Osteoblast (primary cell): ENCODE results near the gene SLC16A2. TPM values are rescaled to one million over a fixed set of nuclear protein-coding genes. Genes with fewer than 3 reads are reported as not detected.
A peak's percentile ranks its signal among the peaks of the same experiment; 100 is the strongest.

Source experiments
- DNase-seq: peaks from one replicate; pipeline ENCODE4 v3.0.0; 2011; ENCODE audit warnings: low spot score, mixed read lengths; ENCODE audit not compliant: insufficient read length; ENCODE audit errors: missing footprints
- H2AFZ ChIP-seq: 2 replicates; pipeline ENCODE4 v1.6.0; 2011; ENCODE audit warnings: mild to moderate bottlenecking, low read length
- H3K27ac ChIP-seq: 2 replicates; pipeline ENCODE4 v1.5.1; 2011; ENCODE audit warnings: mild to moderate bottlenecking, low read depth, low read length, moderate library complexity
- H3K27me3 ChIP-seq: 2 replicates; pipeline ENCODE4 v1.6.0; 2012; ENCODE audit warnings: mild to moderate bottlenecking, control low read depth, inconsistent platforms, low read length, moderate library complexity; ENCODE audit not compliant: insufficient read depth
- H3K36me3 ChIP-seq: 2 replicates; pipeline ENCODE4 v1.5.1; 2011; ENCODE audit warnings: mild to moderate bottlenecking, low read length, control low read depth, moderate library complexity; ENCODE audit not compliant: insufficient read depth
- H3K4me1 ChIP-seq: 2 replicates; pipeline ENCODE4 v1.5.1; 2011; ENCODE audit warnings: mild to moderate bottlenecking, low read length, control low read depth, moderate library complexity; ENCODE audit not compliant: insufficient read depth
- H3K4me2 ChIP-seq: 2 replicates; pipeline ENCODE4 v1.6.0; 2011; ENCODE audit warnings: mild to moderate bottlenecking, low read length; ENCODE audit not compliant: insufficient read depth
- H3K4me3 ChIP-seq: fragments of 200-600 bp; sonication (generic); 3 replicates; pipeline ENCODE4 v1.5.1; 2012; ENCODE audit warnings: mild to moderate bottlenecking, low read length, inconsistent platforms; ENCODE audit not compliant: insufficient read depth
- H3K79me2 ChIP-seq: 2 replicates; pipeline ENCODE4 v1.6.0; 2012; ENCODE audit warnings: mild to moderate bottlenecking, low read length, control low read depth, inconsistent platforms; ENCODE audit not compliant: insufficient read depth
- H3K9me3 ChIP-seq: 2 replicates; pipeline ENCODE4 v1.5.1; 2011; ENCODE audit warnings: low read depth, low read length, control low read depth
- H4K20me1 ChIP-seq: 2 replicates; pipeline ENCODE4 v1.6.0; 2012; ENCODE audit warnings: mild to moderate bottlenecking, low read length, control low read depth; ENCODE audit not compliant: insufficient read depth
- total RNA-seq: library from RNA; depleted of rRNA; stranded (reverse); fragments of >200 nt; gene quantifications from 2 replicates; pipeline ENCODE4 v1.2.3, GENCODE V29; 2012
- TF ChIP-seq, protein P1 (sequence below): IDR thresholded peaks from 2 replicates; pipeline ENCODE4 v1.5.1; 2011; ENCODE audit warnings: mild to moderate bottlenecking, low read depth, low read length, moderate library complexity; ENCODE audit errors: extremely low read depth

The SLC16A2 gene
- total RNA-seq, 1 donor: 11.6 TPM

DNA sequence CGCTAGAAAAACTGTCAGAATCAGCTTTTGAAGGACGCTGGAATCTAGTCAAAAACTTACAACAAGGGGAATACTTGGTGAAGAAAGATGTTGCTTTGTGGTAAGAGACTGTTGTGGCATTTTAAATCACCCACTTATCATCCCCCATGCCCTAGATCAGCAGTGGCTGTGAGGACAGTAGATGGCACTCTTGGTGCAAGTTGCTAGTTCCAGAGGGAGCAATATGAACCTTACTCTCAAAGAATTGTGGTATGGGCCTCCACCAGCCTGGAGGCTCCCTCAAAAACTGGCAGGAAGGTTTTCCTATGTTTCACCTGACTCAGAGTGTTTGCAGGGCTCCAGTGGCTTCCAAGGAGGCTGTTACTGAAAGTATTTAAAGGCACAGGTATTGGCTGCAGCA is 37.7 kb upstream of the SLC16A2 start:
- Histone ChIP-seq H3K4me2 (no peak overlapping the region), H3K4me1 (no peaks in the 10 kb centered on the region), H3K79me2 (no peaks in the 10 kb centered on the region), H3K27me3 (peaks cover 3% of the 10 kb centered on the region), H2AFZ (no peak overlapping the region), H4K20me1 (no peaks in the 10 kb centered on the region), H3K9me3 (no peaks in the 10 kb centered on the region), H3K4me3 (no peak overlapping the region), H3K36me3 (no peaks in the 10 kb centered on the region), H3K27ac (no peak overlapping the region)
- TF ChIP-seq, protein P1, sequence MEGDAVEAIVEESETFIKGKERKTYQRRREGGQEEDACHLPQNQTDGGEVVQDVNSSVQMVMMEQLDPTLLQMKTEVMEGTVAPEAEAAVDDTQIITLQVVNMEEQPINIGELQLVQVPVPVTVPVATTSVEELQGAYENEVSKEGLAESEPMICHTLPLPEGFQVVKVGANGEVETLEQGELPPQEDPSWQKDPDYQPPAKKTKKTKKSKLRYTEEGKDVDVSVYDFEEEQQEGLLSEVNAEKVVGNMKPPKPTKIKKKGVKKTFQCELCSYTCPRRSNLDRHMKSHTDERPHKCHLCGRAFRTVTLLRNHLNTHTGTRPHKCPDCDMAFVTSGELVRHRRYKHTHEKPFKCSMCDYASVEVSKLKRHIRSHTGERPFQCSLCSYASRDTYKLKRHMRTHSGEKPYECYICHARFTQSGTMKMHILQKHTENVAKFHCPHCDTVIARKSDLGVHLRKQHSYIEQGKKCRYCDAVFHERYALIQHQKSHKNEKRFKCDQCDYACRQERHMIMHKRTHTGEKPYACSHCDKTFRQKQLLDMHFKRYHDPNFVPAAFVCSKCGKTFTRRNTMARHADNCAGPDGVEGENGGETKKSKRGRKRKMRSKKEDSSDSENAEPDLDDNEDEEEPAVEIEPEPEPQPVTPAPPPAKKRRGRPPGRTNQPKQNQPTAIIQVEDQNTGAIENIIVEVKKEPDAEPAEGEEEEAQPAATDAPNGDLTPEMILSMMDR: peak; percentile 64
- peak; percentile 26 for DNase-seq

- no peak for DNase-seq
These were observed 32.1 kb upstream of the SLC16A2 start for GRCh38 chrX:74389016-74389722.

DNA sequence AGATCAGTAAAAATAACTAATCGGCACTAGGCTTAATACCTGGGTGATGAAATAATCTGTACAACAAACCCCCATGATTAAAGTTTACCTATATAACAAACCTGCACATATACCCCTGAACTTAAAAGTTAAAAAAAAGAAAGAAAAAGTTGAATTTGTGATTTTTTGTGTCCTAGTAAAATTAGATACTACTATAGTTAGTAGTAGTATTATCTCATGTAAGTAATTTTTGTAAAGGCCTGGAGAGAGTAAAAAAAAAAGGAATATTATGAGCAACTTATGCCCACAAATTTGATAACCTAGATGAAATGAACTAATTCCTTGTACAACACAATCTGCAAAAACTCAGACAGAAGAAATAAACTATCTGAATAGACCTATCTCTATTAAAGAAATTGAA is 25.7 kb upstream of the SLC16A2 start:
- no peak overlapping the region for H3K4me3 ChIP-seq
- H3K36me3 ChIP-seq: no peaks in the 10 kb centered on the region
- no peak overlapping the region for H2AFZ ChIP-seq
- H3K27me3 ChIP-seq: peaks cover 14% of the 10 kb centered on the region
- no peak overlapping the region for H3K27ac ChIP-seq
- no peaks in the 10 kb centered on the region for H3K9me3 ChIP-seq
- DNase-seq: no peak
- no peaks in the 10 kb centered on the region for H3K4me1 ChIP-seq
- H3K79me2 ChIP-seq: no peaks in the 10 kb centered on the region
- TF ChIP-seq, protein P1: no peak
- no peaks in the 10 kb centered on the region for H4K20me1 ChIP-seq
- no peak overlapping the region for H3K4me2 ChIP-seq

More at GRCh38 chrX:74389016-74389722, 32.1 kb upstream of the SLC16A2 start:
- H3K36me3 ChIP-seq: no peaks in the 10 kb centered on the region
- peaks cover 3% of the 10 kb centered on the region for H3K4me1 ChIP-seq
- no peaks in the 10 kb centered on the region for H3K9me3 ChIP-seq
- H2AFZ ChIP-seq: no peak overlapping the region
- H3K27ac ChIP-seq: no peak overlapping the region
- TF ChIP-seq, protein P1: no peak
- H3K27me3 ChIP-seq: peaks cover 6% of the 10 kb centered on the region
- H3K4me2 ChIP-seq: no peak overlapping the region
- no peak overlapping the region for H3K4me3 ChIP-seq
- H4K20me1 ChIP-seq: no peaks in the 10 kb centered on the region
- H3K79me2 ChIP-seq: no peaks in the 10 kb centered on the region

- Histone ChIP-seq H3K4me3 (no peak overlapping the region), H4K20me1 (no peaks in the 10 kb centered on the region), H3K79me2 (no peaks in the 10 kb centered on the region), H3K27ac (no peak overlapping the region), H3K27me3 (peaks cover 22% of the 10 kb centered on the region), H3K4me2 (no peak overlapping the region), H3K4me1 (no peaks in the 10 kb centered on the region), H3K36me3 (no peaks in the 10 kb centered on the region), H3K9me3 (no peaks in the 10 kb centered on the region), H2AFZ (no peak overlapping the region)
- no peak for DNase-seq
- TF ChIP-seq, protein P1: no peak
These were observed 15.3 kb upstream of the SLC16A2 start for GRCh38 chrX:74405973-74406489.
